ENCODE results near the gene P2RY2.

DNA sequence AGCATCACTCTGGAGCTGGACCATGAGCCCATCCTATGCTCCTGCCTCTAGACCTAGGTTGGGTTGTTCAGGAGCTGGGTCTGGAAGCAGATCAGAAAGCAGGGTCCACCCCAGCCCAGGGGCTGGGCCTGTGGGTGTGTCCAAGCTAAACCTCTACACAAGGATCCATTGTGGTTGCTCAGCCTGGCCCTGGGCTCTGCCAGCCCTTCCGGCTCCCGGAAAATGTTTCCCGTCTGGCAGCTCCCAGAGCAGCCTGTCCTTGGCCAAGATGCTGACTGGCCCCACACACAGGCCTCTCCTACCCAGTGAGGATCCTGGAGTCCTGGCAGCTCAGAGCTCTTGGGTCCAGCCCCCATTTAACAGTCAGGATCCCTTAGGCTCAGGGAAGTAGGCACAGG is 40.7 kb upstream of the P2RY2 start:
- TF ChIP-seq, protein P1, sequence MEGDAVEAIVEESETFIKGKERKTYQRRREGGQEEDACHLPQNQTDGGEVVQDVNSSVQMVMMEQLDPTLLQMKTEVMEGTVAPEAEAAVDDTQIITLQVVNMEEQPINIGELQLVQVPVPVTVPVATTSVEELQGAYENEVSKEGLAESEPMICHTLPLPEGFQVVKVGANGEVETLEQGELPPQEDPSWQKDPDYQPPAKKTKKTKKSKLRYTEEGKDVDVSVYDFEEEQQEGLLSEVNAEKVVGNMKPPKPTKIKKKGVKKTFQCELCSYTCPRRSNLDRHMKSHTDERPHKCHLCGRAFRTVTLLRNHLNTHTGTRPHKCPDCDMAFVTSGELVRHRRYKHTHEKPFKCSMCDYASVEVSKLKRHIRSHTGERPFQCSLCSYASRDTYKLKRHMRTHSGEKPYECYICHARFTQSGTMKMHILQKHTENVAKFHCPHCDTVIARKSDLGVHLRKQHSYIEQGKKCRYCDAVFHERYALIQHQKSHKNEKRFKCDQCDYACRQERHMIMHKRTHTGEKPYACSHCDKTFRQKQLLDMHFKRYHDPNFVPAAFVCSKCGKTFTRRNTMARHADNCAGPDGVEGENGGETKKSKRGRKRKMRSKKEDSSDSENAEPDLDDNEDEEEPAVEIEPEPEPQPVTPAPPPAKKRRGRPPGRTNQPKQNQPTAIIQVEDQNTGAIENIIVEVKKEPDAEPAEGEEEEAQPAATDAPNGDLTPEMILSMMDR (IDR thresholded peaks at IDR 0.05; ENCODE audit: insufficient read depth, low read length, poor library complexity, severe bottlenecking): no peak
- TF ChIP-seq EZH2phosphoT487 (conservative IDR thresholded peaks at IDR 0.05; ENCODE audit: low read length): no peak

Data from SU-DHL-6 (cell line).